HG02798 (cell line): ENCODE data around the gene SEMA4C.
"Not testable (repeated sequence)": the region's sequence is repeated elsewhere in the genome, so short reads cannot be mapped to it uniquely, and the experiment has no call there.

ENCODE experiments used
- ATAC-seq: cut with Tn5 transposase; IDR thresholded peaks from one replicate; pipeline ENCODE4 v1.9.1; 2021; ENCODE audit warnings: mild to moderate bottlenecking; ENCODE audit not compliant: unreplicated experiment, poor library complexity

SEMA4C gene

GRCh38 chr2:96868555-96869280, 1.2 kb downstream of the SEMA4C start:
- peak; percentile 51 for ATAC-seq

DNA sequence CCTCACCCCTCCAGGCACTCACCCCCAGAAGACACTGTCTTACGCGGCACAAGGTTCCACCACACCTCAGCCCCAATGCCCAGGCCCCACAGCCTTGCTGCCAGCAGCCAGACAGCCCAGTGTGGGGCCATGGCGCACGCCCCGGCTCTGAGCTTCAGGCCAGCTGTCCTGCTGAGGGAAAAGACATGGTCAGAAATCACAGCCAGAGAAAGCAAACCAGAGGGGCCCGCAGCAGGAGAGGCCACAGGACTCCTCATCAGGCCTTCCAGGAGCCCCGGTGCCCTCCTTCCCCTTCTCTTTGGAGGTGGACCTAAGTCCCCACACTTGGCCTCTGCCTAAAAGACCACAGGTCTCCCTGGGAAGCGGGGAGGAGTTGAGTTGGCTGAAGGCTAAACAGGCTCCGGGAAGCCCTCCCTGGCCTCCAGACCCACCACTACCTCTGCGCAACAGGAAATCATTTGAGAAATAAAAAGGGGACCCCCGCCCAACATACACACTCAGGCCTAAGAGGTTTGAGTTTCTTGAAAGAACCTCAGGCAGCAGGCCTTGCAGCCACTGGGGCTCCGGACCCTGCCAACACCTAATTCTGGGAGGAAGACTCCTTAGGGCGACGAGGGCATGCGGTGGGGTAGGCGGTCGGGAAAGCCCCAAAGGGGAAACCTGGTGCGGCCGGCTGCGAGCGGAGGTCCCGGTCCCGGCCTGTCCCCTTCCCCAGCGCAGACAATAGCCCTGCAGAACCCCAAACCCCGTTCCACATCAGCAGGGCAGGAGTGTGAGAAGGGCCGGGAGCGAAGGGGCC, 1.9 kb downstream of the SEMA4C start:
- ATAC-seq: peak; percentile 18

GRCh38 chr2:96866986-96867755, 2.7 kb downstream of the SEMA4C start:
- no peak for ATAC-seq

GRCh38 chr2:96866586-96866985, 3.3 kb downstream of the SEMA4C start:
- ATAC-seq: no peak

GRCh38 chr2:96866149-96866548, 3.7 kb downstream of the SEMA4C start:
- no peak for ATAC-seq

DNA sequence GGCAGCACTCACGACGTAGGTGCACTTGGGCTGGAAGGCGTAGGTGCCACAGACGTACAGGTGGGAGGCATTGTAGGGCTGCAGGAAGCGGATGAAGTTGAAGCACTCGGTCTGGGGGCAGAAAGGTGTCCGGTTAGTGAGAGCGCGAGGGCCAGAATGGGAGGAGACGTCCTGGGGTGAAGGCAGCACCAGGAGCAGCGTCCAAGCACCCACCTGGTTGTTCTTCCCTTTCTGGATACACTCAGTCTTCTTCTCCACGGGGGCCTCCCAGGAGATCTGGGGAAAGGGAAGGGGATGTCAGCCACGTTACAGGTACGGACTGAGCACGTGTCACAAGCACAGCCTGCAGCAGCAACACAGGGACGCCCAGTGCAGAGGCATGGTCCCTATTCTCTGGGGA, 4.2 kb downstream of the SEMA4C start:
- ATAC-seq: no peak

DNA sequence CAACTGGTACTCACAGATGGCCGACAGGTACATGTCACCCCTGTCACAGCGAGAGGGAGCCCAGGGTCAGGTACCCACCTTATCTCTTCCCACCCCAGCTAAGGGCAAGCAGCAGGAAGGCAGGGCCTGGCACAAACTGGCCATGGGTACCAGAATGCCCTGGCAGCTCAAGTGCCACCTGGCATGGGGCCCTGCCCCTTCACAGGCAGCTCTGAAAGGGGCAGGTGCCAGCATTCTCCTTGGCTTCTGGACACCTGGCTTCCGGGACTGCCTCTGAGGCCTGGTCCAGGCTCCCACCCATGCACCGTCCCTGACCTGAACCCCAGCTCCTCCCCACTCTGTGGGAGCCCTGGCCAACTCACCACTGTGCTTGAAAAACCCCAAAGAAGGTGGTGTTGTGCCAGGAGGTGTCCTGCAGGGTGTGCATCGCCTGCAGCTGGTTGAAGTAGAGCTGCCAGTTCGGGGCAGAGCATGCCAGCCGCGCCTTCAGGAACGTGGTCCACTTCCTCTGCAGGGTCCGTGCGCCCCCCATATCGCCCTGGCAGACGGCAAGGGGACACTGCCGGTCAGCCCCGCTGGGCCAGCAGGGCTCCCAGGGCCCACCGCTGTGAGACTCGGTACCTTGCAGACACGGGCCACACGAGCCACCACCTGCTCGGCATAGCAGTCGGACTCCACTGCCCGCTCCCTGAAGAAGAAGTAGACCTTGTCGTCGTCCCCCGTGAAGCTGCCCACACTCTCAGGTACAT, 5.4 kb downstream of the SEMA4C start:
- no peak for ATAC-seq

DNA sequence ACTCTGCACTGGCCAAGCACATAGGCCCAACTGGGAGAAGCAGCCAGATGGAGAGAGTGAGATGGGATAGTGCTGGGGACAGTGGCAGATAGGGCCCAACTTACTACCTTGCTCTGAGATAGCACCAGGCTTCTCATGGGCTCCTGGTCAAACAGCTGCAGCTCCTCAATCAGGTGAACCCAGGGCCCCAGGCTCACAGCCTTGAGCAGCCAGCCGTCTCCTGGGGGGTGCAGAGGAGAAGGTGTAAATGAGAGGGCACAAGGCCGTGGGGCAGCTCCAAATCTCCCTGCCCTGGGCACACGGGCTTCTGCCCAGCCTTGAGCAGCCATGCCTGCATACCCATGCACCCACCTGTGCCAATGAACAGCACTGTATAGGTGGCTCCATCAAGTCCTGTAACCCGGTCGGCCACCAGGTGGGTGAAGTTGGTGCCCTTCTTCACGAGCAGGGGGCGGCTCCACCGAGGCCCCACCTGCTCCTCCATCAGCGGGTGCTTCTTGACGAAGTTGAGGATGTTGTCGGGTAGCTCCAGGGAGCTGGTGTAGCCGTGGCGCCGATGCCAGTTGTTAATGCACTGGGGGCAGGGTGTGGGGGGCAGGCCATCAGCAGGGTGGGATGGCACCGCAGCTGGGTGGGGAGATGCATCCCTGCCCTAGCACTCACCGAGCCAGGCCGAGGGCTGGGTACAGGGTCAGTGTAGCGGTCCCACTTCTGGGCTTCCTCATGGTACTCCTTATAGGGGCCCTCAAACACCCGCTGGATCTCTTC, 6.1 kb downstream of the SEMA4C start:
- no peak for ATAC-seq

DNA sequence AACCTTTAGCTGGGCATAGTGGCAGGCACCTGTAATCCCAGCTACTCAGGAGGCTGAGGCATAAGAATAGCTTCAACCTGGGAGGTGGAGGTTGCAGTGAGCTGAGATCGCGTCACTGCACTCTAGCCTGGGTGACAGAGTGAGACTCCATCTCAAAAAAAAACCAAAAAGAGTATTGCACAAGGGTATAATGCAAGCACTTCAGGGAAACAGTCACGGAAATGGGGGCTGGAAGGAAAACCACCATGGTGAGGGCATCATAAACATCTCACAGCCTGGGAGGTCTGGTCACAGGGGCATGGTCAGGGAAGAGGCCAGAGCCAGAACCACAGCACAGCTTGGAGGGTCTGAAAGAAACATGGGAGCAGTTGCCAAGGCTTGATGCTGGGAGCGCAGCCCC, 6.8 kb downstream of the SEMA4C start:
- ATAC-seq: not testable (repeated sequence)

DNA sequence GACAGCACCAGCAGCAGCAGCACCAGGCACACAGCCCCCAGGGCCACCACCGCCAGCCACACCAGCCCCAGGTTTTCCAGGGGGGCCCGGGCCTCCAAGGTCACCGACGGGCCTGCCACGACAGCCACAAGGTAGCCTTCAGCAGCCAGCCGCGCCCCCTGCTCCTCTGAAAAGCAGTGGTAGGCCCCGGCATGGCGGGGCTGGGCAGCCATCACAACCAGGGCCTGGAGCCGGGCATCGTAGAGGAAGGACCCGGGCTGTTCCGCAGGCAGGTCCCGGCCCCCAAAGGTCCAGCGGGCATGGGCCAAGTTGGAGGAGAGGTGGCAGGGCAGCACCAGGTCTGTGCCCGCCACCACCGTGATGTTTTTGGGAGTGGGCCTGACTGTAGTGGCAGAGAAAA, 8.8 kb downstream of the SEMA4C start:
- ATAC-seq: no peak

- no peak for ATAC-seq
Measured at GRCh38 chr2:96860065-96861029, 9.5 kb downstream of the SEMA4C start.

DNA sequence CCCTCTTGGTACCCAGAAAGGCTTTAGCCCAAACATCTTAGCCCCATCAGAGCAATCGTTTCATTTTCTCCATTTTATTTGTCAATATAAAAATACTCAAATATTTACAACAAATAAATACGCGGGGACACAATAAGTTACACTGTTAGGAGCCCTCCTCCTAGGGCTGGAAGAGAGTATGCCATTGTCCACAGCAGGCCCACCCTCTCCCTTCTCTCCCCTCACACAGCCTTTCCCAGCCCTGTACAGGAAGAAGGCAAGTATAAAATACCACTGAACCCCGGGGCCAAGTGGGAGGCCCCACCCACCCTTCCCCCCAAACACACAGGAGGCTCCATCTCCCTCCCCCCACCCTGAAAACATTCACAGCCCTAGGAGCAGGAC, 10.2 kb downstream of the SEMA4C start:
- ATAC-seq: no peak

- ATAC-seq: no peak
Measured at GRCh38 chr2:96859099-96859649, 10.7 kb downstream of the SEMA4C start.

GRCh38 chr2:96857667-96858372, 12.1 kb downstream of the SEMA4C start, which contains the start of gene ANKRD39:
Gene ANKRD39, minus strand, starts transcription at chr2:96858016. Its CDS starts 29 bp downstream, at chr2:96857987.
- peak; percentile 96 for ATAC-seq

GRCh38 chr2:96856776-96857666, 12.9 kb downstream of the SEMA4C start:
- no peak for ATAC-seq

DNA sequence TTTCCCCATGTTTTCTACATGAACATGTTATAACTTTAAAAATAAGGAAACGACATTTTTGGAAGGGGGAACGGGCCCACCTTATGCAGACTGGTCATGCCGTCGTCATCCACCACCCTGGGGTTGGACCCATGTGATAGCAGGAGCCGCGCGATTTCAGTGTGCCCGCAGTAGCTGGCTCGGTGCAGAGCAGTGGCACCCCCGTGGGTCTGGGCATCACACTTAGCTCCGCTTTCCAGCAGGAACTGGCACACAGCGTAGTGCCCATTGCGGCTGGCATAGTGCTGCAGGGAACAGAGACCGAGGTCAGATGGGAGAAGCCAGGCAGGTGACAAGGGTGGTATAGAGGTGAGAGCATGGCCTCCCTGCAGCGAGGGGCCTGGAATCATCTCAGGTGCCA, 16.6 kb downstream of the SEMA4C start:
- no peak for ATAC-seq

DNA sequence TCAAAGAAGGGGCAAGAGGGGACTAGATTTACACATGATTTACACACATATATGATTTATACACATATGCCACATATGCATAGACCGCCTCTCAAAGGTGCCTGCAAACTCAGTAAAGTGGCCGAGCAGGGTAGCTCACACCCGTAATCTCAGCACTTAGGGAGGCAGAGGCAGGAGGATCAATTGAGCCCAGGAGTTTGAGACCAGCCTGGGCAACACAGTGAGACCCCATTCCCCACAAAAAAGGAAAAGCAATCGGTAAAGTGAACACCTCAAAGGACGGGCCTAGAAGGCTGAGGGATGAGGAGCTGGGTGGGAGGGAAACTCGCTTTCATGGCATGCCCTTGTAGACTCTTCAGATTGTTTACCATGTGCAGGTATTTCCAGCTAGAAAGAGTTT, 17.2 kb downstream of the SEMA4C start:
- no peak for ATAC-seq
